IMR-90 (cell line): ENCODE results near the gene TANGO2. TPM values are rescaled to one million over a fixed set of nuclear protein-coding genes. Genes with fewer than 3 reads are reported as not detected.

Experiments
- ATAC-seq: fragments of 200-7000 bp; cut with Tn5 transposase; 2 replicates; pipeline ENCODE4 v1.9.1; 2020; ENCODE audit warnings: low read depth, mild to moderate bottlenecking, moderate library complexity
- BruUV-seq: library from RNA; stranded (reverse); fragments of 400-500 nt; replicated peaks from 2 replicates; lab custom pipeline; 2021; lab: Mats Ljungman, UMichigan
- CTCF ChIA-PET: fragments of 300-600 bp; formaldehyde crosslinking; extraction: SDS; loops from one replicate; lab custom pipeline; 2021; ENCODE audit warnings: antibody characterized with exemption; lab: Yijun Ruan, JAX
- POLR2A ChIA-PET: fragments of 300-600 bp; sonication (Branson Sonifier 250); formaldehyde crosslinking; loops from one replicate; lab custom pipeline; 2022; ENCODE audit warnings: antibody characterized with exemption; ENCODE audit not compliant: unreplicated experiment; lab: Charles Lee
- DNase-seq: peaks from one replicate; pipeline ENCODE4 v3.0.0; 2013
- H2AFZ ChIP-seq: replicated peaks from 2 replicates; pipeline ENCODE3; 2013; ENCODE audit warnings: low read length, mild to moderate bottlenecking; ENCODE audit not compliant: poor library complexity
- H2AK5ac ChIP-seq: 2 replicates; pipeline ENCODE4 v1.6.1; 2013; ENCODE audit warnings: low read depth, low read length, inconsistent platforms
- H2AK9ac ChIP-seq: replicated peaks from 2 replicates; pipeline ENCODE3; 2013; ENCODE audit warnings: mild to moderate bottlenecking, low read depth, low read length, moderate library complexity; ENCODE audit not compliant: poor library complexity
- H2BK120ac ChIP-seq: 2 replicates; pipeline ENCODE4 v1.6.1; 2013; ENCODE audit warnings: low read depth, low read length, inconsistent platforms
- H2BK15ac ChIP-seq: 3 replicates; pipeline ENCODE4 v1.6.1; 2013; ENCODE audit warnings: low read depth, low read length, inconsistent platforms
- H2BK20ac ChIP-seq: 2 replicates; pipeline ENCODE4 v1.6.1; 2013; ENCODE audit warnings: low read depth, mild to moderate bottlenecking, inconsistent platforms, low read length, moderate library complexity
- H2BK5ac ChIP-seq: 2 replicates; pipeline ENCODE4 v1.6.1; 2013; ENCODE audit warnings: mild to moderate bottlenecking, low read depth, low read length, inconsistent platforms; ENCODE audit not compliant: poor library complexity, severe bottlenecking
- H3K14ac ChIP-seq: replicated peaks from 2 replicates; pipeline ENCODE4 v1.6.1; 2013; ENCODE audit warnings: low read depth, low read length, inconsistent platforms
- H3K18ac ChIP-seq: 2 replicates; pipeline ENCODE4 v1.6.1; 2013; ENCODE audit warnings: low read depth, low read length, control low read depth
- H3K23ac ChIP-seq: 2 replicates; pipeline ENCODE4 v1.6.1; 2013; ENCODE audit warnings: low read depth, low read length, inconsistent platforms
- H3K27ac ChIP-seq: 2 replicates; pipeline ENCODE4 v1.5.1; 2013; ENCODE audit warnings: mild to moderate bottlenecking, control low read depth, low read length; ENCODE audit not compliant: insufficient read depth
- H3K27me3 ChIP-seq: 2 replicates; pipeline ENCODE4 v1.6.1; 2013; ENCODE audit warnings: low read length; ENCODE audit not compliant: control insufficient read depth, insufficient read depth
- H3K36me3 ChIP-seq: 2 replicates; pipeline ENCODE4 v1.6.1; 2013; ENCODE audit warnings: low read length, mixed read lengths; ENCODE audit not compliant: control insufficient read depth, insufficient read depth
- H3K4ac ChIP-seq: 2 replicates; pipeline ENCODE4 v1.6.1; 2013; ENCODE audit warnings: low read depth, low read length, inconsistent platforms
- H3K4me1 ChIP-seq: 2 replicates; pipeline ENCODE4 v1.6.1; 2013; ENCODE audit warnings: low read length, mixed read lengths; ENCODE audit not compliant: control insufficient read depth, insufficient read depth
- H3K4me2 ChIP-seq: 2 replicates; pipeline ENCODE4 v1.6.1; 2013; ENCODE audit warnings: low read depth, mild to moderate bottlenecking, control low read depth, low read length, moderate library complexity
- H3K4me3 ChIP-seq: 2 replicates; pipeline ENCODE4 v1.5.1; 2013; ENCODE audit warnings: low read depth, mild to moderate bottlenecking, control low read depth, low read length, moderate library complexity; ENCODE audit not compliant: insufficient read depth
- H3K56ac ChIP-seq: 2 replicates; pipeline ENCODE4 v1.6.1; 2013; ENCODE audit warnings: low read length, inconsistent platforms; ENCODE audit not compliant: insufficient read depth; ENCODE audit errors: extremely low read depth
- H3K79me1 ChIP-seq, 2 experiments: 2 replicates each; pipeline ENCODE4 v1.6.1; 2013; ENCODE audit warnings: low read length in 2 of 2, inconsistent platforms in 1 of 2, low read depth in 1 of 2
- H3K9ac ChIP-seq: 2 replicates; pipeline ENCODE4 v1.6.1; 2013; ENCODE audit warnings: low read depth, low read length, control low read depth
- H3K9me1 ChIP-seq: 2 replicates; pipeline ENCODE4 v1.6.1; 2013; ENCODE audit warnings: low read length, inconsistent platforms; ENCODE audit not compliant: insufficient read depth
- H3K9me3 ChIP-seq: 2 replicates; pipeline ENCODE4 v1.6.1; 2013; ENCODE audit warnings: low read length; ENCODE audit not compliant: control insufficient read depth, insufficient read depth
- H4K20me1 ChIP-seq: 2 replicates; pipeline ENCODE4 v1.6.1; 2013; ENCODE audit warnings: low read length, inconsistent platforms; ENCODE audit not compliant: insufficient read depth
- H4K5ac ChIP-seq: 2 replicates; pipeline ENCODE4 v1.6.1; 2013; ENCODE audit warnings: mild to moderate bottlenecking, low read depth, low read length, control low read depth
- H4K8ac ChIP-seq, 2 experiments: 2 replicates each; pipeline ENCODE4 v1.6.1; 2013; ENCODE audit warnings: low read depth in 2 of 2, low read length in 2 of 2, control low read depth in 1 of 2, inconsistent platforms in 1 of 2
- H4K91ac ChIP-seq: 2 replicates; pipeline ENCODE4 v1.6.1; 2013; ENCODE audit warnings: low read depth, low read length, inconsistent platforms; ENCODE audit not compliant: insufficient read depth
- BHLHE40 ChIP-seq: fragments of 150-350 bp; IDR thresholded peaks from 2 replicates; pipeline ENCODE4 v1.6.1; 2016; ENCODE audit warnings: mild to moderate bottlenecking, low read depth, low read length
- CEBPB ChIP-seq: IDR thresholded peaks from 2 replicates; pipeline ENCODE4 v1.6.1; 2012; ENCODE audit warnings: low read depth, low read length, improper control_type of control experiment
- CHD1 ChIP-seq: IDR thresholded peaks from 2 replicates; pipeline ENCODE4 v1.6.1; 2012; ENCODE audit warnings: low read depth, low read length, improper control_type of control experiment
- CTCF ChIP-seq: conservative IDR thresholded peaks from 2 replicates; pipeline ENCODE4 v1.5.1; 2012; ENCODE audit warnings: mild to moderate bottlenecking, low read depth, low read length, improper control_type of control experiment
- ELK1 ChIP-seq: fragments of 150-350 bp; IDR thresholded peaks from 2 replicates; pipeline ENCODE4 v1.6.1; 2016; ENCODE audit warnings: low read depth, mild to moderate bottlenecking, low read length, moderate library complexity, borderline replicate concordance
- FOS ChIP-seq: fragments of 150-350 bp; IDR thresholded peaks from 2 replicates; pipeline ENCODE4 v1.6.1; 2016; ENCODE audit warnings: low read depth, low read length
- MAFK ChIP-seq: IDR thresholded peaks from 2 replicates; pipeline ENCODE4 v1.6.1; 2012; ENCODE audit warnings: low read depth, low read length, improper control_type of control experiment
- MAZ ChIP-seq: IDR thresholded peaks from 2 replicates; pipeline ENCODE4 v1.6.1; 2012; ENCODE audit warnings: low read depth, mild to moderate bottlenecking, low read length, improper control_type of control experiment, moderate library complexity, borderline replicate concordance
- MXI1 ChIP-seq: IDR thresholded peaks from 2 replicates; pipeline ENCODE4 v1.6.1; 2012; ENCODE audit warnings: low read depth, mild to moderate bottlenecking, low read length, moderate library complexity, borderline replicate concordance
- POLR2A ChIP-seq: IDR thresholded peaks from 2 replicates; pipeline ENCODE4 v1.6.1; 2012; ENCODE audit warnings: mild to moderate bottlenecking, low read depth, low read length
- RAD21 ChIP-seq: IDR thresholded peaks from 2 replicates; pipeline ENCODE4 v1.6.1; 2012; ENCODE audit warnings: low read length, improper control_type of control experiment
- RFX5 ChIP-seq: IDR thresholded peaks from 2 replicates; pipeline ENCODE4 v1.8.0; 2012; ENCODE audit warnings: low read depth, mild to moderate bottlenecking, low read length, moderate library complexity
- SMC3 ChIP-seq: fragments of 150-350 bp; IDR thresholded peaks from 2 replicates; pipeline ENCODE4 v1.6.1; 2016; ENCODE audit warnings: low read depth, mild to moderate bottlenecking, antibody characterized with exemption, low read length, moderate library complexity
- USF2 ChIP-seq: fragments of 150-350 bp; IDR thresholded peaks from 2 replicates; pipeline ENCODE4 v1.6.1; 2017; ENCODE audit warnings: mild to moderate bottlenecking, antibody characterized with exemption, low read length, low read depth
- WGBS, 2 experiments: methylation state at CpG; one replicate each; pipeline versions ENCODE4 v1.1.5 to v1.1.7; 2013; ENCODE audit warnings: missing lambda C conversion rate in 2 of 2; ENCODE audit not compliant: insufficient read length in 1 of 2; ENCODE audit errors: extremely low coverage in 2 of 2; 5-methylcytosine and 5-hydroxymethylcytosine counted together
- dilution Hi-C: fragments of 300-500 bp; cut with HindIII; formaldehyde crosslinking; loops from one replicate; pipeline ENCODE4 v1.14.3; 2018; ENCODE audit warnings: low sequenced_read_pairs; ENCODE audit not compliant: unreplicated experiment
- in situ Hi-C: fragments of 300-500 bp; cut with MboI; formaldehyde crosslinking; loops from 3 replicates; pipeline ENCODE4 v1.14.3; 2019; ENCODE audit warnings: low sequenced_read_pairs, inconsistent platforms, mixed read lengths
- intact Hi-C: fragments of 100-400 bp; cut with micrococcal nuclease; formaldehyde crosslinking; loops from 2 replicates; pipeline ENCODE4 v1.10.0; 2022
- polyA plus RNA-seq, 3 experiments: library from polyadenylated mRNA; depleted of rRNA; stranded (reverse); fragments of >200 nt; gene quantifications; 2 replicates each; pipeline ENCODE4 v1.2.3, GENCODE V29; 2012; ENCODE audit warnings: low replicate concordance in 1 of 3
- total RNA-seq: library from RNA; depleted of rRNA; stranded (reverse); fragments of >200 nt; gene quantifications from 2 replicates; pipeline ENCODE4 v1.2.3, GENCODE V29; 2012

The TANGO2 gene
- total and polyA plus RNA-seq, 2 of the 4 experiments (the other 2 are of a cell fraction): 45.1 to 75.1 TPM

- H3K4ac ChIP-seq: no peak overlapping the region
- dilution Hi-C loops (no loop called here), intact Hi-C loops (no loop called here), in situ Hi-C loops (no loop called here)
- H2BK15ac ChIP-seq: no peak overlapping the region
- H2BK20ac ChIP-seq: no peak overlapping the region
- H3K27me3 ChIP-seq: no peaks in the 10 kb centered on the region; the same call in 1 of the 2 replicates
- no peak overlapping the region for H3K56ac ChIP-seq
- H3K4me3 ChIP-seq: no peak overlapping the region
- H2BK5ac ChIP-seq: no peak overlapping the region
- H2AK9ac ChIP-seq: no peak overlapping the region
- WGBS, 2 experiments: 76% methylated on average over 4 of the region's 7 CpGs; no CpG with 5 or more reads in 1 of the 2 experiments
- H3K27ac ChIP-seq: no peak overlapping the region
- H4K8ac ChIP-seq: no peak overlapping the region
- 0 out of 2 replicates have a peak, but pooled peaks cover 7% of the 10 kb centered on the region for H3K9me1 ChIP-seq
- no peak overlapping the region for H3K23ac ChIP-seq
- no peak for DNase-seq
- no peaks in the 10 kb centered on the region for H3K36me3 ChIP-seq
- no TSS peak for BruUV-seq
- no peak overlapping the region for H2BK120ac ChIP-seq
- no peak overlapping the region for H3K18ac ChIP-seq
- no peak overlapping the region for H4K91ac ChIP-seq
- no peak for ATAC-seq
- H3K14ac ChIP-seq: no peak overlapping the region
- POLR2A ChIA-PET: no interaction called here
- H2AFZ ChIP-seq: no peak overlapping the region
- no peak overlapping the region for H3K4me2 ChIP-seq
- peaks cover 16% of the 10 kb centered on the region for H3K4me1 ChIP-seq
- CTCF ChIA-PET: interaction anchor here (0.5 kb wide), 1 partner anchor 252 kb away, joined by 3 read pairs; no protein-coding TSS in a partner anchor
- no peaks in the 10 kb centered on the region for H3K9me3 ChIP-seq
- no peaks in the 10 kb centered on the region for H3K79me1 ChIP-seq
- no peak overlapping the region for H4K5ac ChIP-seq
- peaks cover under 1% of the 10 kb centered on the region; the same call in 1 of the 2 replicates for H4K20me1 ChIP-seq
- peak overlapping the region; percentile 12; the same call in 1 of the 2 replicates for H2AK5ac ChIP-seq
- TF ChIP-seq POLR2A: no peak
- TF ChIP-seq CEBPB: no peak
- TF ChIP-seq CTCF: no peak
- no peak for TF ChIP-seq MXI1
- TF ChIP-seq USF2: no peak
- TF ChIP-seq CHD1: no peak
- TF ChIP-seq ELK1: no peak
- TF ChIP-seq BHLHE40: no peak
- TF ChIP-seq MAFK: no peak
- TF ChIP-seq RFX5: no peak
- TF ChIP-seq MAZ: no peak
- TF ChIP-seq FOS: no peak
- no peak for TF ChIP-seq RAD21
- TF ChIP-seq SMC3: no peak
- H3K9ac ChIP-seq: no peak overlapping the region
Measured at GRCh38 chr22:19992481-19992911, 28.4 kb upstream of the TANGO2 start.
